Measurements from ENCODE around the gene GLTP. TPM values are rescaled to one million over a fixed set of nuclear protein-coding genes. Genes with fewer than 3 reads are reported as not detected.

The GLTP gene
- total RNA-seq, 3 donors from 2014 or later (not counting 1 experiment from before 2014, with no cell fraction given): 48.6 to 52.8 (median 49.2) TPM

GRCh38 chr12:109847142-109847735 lies 33.1 kb downstream of the GLTP start:
- peaks cover under 1% of the 10 kb centered on the region for H3K36me3 ChIP-seq (ENCODE audit: control insufficient read depth, insufficient read depth, low read length)
- Mint-ChIP-seq H3K36me3 (no peaks in the 10 kb centered on the region), H3K9me3 (no peaks in the 10 kb centered on the region), H3K27me3 (ENCODE audit: low read depth in 2 of 2) (no peaks in the 10 kb centered on the region), H3K4me3 (no peak overlapping the region), H3K27ac (no peak overlapping the region), H3K4me1 (peaks cover 7 to 12% of the 10 kb centered on the region in 2 donors)
- ATAC-seq (no peak), DNase-seq (no peak)
- peak overlapping the region; percentile 11 for H3K27ac ChIP-seq (ENCODE audit: low read length)
- intact Hi-C loops (cut with micrococcal nuclease): no loop called here
- no peaks in the 10 kb centered on the region for H3K9me3 ChIP-seq (ENCODE audit: control insufficient read depth, insufficient read depth, low read length)
- H3K27me3 ChIP-seq (ENCODE audit: control insufficient read depth, insufficient read depth, low read length): no peaks in the 10 kb centered on the region
- 65% methylated on average over 7 of the region's 7 CpGs for WGBS (ENCODE audit: insufficient coverage)
- TF ChIP-seq, protein P1, sequence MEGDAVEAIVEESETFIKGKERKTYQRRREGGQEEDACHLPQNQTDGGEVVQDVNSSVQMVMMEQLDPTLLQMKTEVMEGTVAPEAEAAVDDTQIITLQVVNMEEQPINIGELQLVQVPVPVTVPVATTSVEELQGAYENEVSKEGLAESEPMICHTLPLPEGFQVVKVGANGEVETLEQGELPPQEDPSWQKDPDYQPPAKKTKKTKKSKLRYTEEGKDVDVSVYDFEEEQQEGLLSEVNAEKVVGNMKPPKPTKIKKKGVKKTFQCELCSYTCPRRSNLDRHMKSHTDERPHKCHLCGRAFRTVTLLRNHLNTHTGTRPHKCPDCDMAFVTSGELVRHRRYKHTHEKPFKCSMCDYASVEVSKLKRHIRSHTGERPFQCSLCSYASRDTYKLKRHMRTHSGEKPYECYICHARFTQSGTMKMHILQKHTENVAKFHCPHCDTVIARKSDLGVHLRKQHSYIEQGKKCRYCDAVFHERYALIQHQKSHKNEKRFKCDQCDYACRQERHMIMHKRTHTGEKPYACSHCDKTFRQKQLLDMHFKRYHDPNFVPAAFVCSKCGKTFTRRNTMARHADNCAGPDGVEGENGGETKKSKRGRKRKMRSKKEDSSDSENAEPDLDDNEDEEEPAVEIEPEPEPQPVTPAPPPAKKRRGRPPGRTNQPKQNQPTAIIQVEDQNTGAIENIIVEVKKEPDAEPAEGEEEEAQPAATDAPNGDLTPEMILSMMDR (IDR thresholded peaks at IDR 0.05): no peak
- H3K4me3 ChIP-seq (ENCODE audit: low read length): no peak overlapping the region
- peaks cover 12% of the 10 kb centered on the region for H3K4me1 ChIP-seq (ENCODE audit: control insufficient read depth, insufficient read depth, low read length)

- no peaks in the 10 kb centered on the region for H3K36me3 ChIP-seq (ENCODE audit: control insufficient read depth, insufficient read depth, low read length)
- intact Hi-C loops (cut with micrococcal nuclease): loop anchor here (2.0 kb wide), 1 partner anchor 41 kb away; no protein-coding TSS in a partner anchor
- peaks cover 12% of the 10 kb centered on the region for H3K4me1 ChIP-seq (ENCODE audit: control insufficient read depth, insufficient read depth, low read length)
- Mint-ChIP-seq H3K4me1 (peaks cover 7 to 12% of the 10 kb centered on the region in 2 donors), H3K36me3 (no peaks in the 10 kb centered on the region), H3K27me3 (ENCODE audit: low read depth in 2 of 2) (no peaks in the 10 kb centered on the region), H3K27ac (no peak overlapping the region), H3K4me3 (no peak overlapping the region), H3K9me3 (no peaks in the 10 kb centered on the region)
- no peak for DNase-seq
- no peaks in the 10 kb centered on the region for H3K9me3 ChIP-seq (ENCODE audit: control insufficient read depth, insufficient read depth, low read length)
- no peak overlapping the region for H3K4me3 ChIP-seq (ENCODE audit: low read length)
- H3K27me3 ChIP-seq (ENCODE audit: control insufficient read depth, insufficient read depth, low read length): no peaks in the 10 kb centered on the region
- H3K27ac ChIP-seq (ENCODE audit: low read length): no peak overlapping the region
- no peak for ATAC-seq
- WGBS (ENCODE audit: insufficient coverage): 88% methylated on average over 7 of the region's 7 CpGs
- TF ChIP-seq, protein P1 (IDR thresholded peaks at IDR 0.05): no peak
Measured at GRCh38 chr12:109845824-109846205, 34.5 kb downstream of the GLTP start.

GRCh38 chr12:109844983-109845823 lies 35.1 kb downstream of the GLTP start:
- TF ChIP-seq, protein P1 (IDR thresholded peaks at IDR 0.05): peak; percentile 99
- DNase-seq (peak; percentile 91 to 93), ATAC-seq (peak; percentile 96 to 100 (median 99))
- H3K27me3 Mint-ChIP-seq (ENCODE audit: low read depth in 2 of 2): no peaks in the 10 kb centered on the region
- H3K4me3 Mint-ChIP-seq: peak overlapping the region; percentile 28
- H3K4me1 Mint-ChIP-seq: peaks cover 7 to 12% of the 10 kb centered on the region in 2 donors
- H3K9me3 Mint-ChIP-seq: no peaks in the 10 kb centered on the region
- Histone ChIP-seq H3K36me3 (ENCODE audit: control insufficient read depth, insufficient read depth, low read length) (no peaks in the 10 kb centered on the region), H3K9me3 (ENCODE audit: control insufficient read depth, insufficient read depth, low read length) (no peaks in the 10 kb centered on the region), H3K27me3 (ENCODE audit: control insufficient read depth, insufficient read depth, low read length) (no peaks in the 10 kb centered on the region), H3K27ac (ENCODE audit: low read length) (no peak overlapping the region), H3K4me1 (ENCODE audit: control insufficient read depth, insufficient read depth, low read length) (peaks cover 12% of the 10 kb centered on the region), H3K4me3 (ENCODE audit: low read length) (peak overlapping the region; percentile 12)
- no peaks in the 10 kb centered on the region for H3K36me3 Mint-ChIP-seq
- 12% methylated on average over 29 of the region's 30 CpGs for WGBS (ENCODE audit: insufficient coverage)
- intact Hi-C loops (cut with micrococcal nuclease): loop anchor here (2.0 kb wide), 1 partner anchor 40 kb away; no protein-coding TSS in a partner anchor
- H3K27ac Mint-ChIP-seq: no peak overlapping the region

Data from natural killer cell (primary cell).